ENCODE data around the gene SINHCAF.

Gene SINHCAF

DNA sequence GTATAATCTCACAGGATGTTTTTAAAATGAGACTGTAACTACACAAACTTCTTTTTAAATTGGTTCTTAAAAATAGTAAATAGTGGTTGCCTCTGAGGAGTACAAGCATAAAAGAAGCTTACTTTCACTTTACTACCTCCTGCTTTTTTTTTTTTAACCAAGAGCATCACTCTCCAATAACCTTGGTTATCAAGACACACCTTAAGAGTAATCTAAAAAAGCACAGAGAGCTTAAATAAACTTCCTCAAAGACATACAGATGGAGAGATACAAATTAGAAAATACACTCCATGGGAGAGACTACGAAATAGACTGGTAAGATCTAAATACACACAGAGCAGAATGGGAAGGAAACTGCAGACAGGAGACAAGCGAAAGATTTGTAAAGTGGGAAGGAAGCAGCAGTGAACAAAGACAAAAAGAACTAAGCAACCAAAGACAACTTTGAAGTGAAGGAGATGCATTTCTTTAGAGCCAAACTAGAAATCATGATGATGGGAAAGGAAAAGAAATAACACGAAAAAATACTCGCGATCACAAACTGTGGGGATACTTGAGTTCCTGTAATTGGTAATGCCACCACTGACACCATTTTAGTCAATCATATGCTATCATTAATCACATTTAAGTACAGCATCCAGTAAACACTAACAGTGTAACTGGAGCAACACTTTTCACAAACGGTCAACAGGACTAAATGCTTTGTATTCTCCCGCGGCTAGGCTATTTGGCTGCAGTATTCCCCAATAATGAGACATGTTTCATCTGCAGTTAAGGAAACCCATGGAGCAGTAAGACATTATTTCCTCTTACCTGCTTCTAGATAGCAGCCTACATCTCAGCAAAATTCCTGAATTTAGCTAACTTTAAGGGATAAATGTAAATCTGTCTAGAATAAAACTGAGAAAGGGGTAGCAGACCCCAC is 8.2 kb downstream of the SINHCAF start:
- peak; percentile 54 for FAIRE-seq
- TF ChIP-seq TAF1 (IDR thresholded peaks at IDR 0.05; ENCODE audit: borderline replicate concordance, low read depth, low read length), result no peak
- TF ChIP-seq POLR2AphosphoS5 (IDR thresholded peaks at IDR 0.05; ENCODE audit: low read depth, low read length), result no peak
- TF ChIP-seq POLR2A (IDR thresholded peaks at IDR 0.05; ENCODE audit: low read depth, low read length), result no peak

DNA sequence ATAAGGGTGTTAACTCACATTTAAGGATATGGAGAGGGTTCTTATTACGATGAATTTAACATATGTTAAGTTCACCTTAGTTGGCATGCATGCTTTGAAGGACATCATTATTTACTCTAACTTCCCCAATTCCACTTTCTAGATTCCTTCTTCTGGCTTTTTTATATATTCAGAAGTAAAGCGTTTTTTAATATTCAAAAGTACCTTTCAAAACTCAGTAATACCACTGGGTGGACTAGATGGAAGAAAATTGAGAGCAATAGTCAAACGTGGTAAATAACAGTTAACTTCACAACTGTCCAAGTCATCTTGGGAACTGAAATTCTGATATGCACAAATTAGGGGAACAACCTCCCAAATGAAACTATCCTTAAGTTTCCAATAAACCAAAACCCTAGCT is 9.1 kb downstream of the SINHCAF start:
- DNase-seq (ENCODE audit: insufficient read length), result no peak
- FAIRE-seq, result no peak
- TF ChIP-seq POLR2A (IDR thresholded peaks at IDR 0.05; ENCODE audit: low read depth, low read length) (no peak), POLR2AphosphoS5 (IDR thresholded peaks at IDR 0.05; ENCODE audit: low read depth, low read length) (no peak), TAF1 (IDR thresholded peaks at IDR 0.05; ENCODE audit: borderline replicate concordance, low read depth, low read length) (no peak)

More for the DNA sequence above, 8.2 kb downstream of the SINHCAF start:
- no peak for DNase-seq (ENCODE audit: insufficient read length)

DNA sequence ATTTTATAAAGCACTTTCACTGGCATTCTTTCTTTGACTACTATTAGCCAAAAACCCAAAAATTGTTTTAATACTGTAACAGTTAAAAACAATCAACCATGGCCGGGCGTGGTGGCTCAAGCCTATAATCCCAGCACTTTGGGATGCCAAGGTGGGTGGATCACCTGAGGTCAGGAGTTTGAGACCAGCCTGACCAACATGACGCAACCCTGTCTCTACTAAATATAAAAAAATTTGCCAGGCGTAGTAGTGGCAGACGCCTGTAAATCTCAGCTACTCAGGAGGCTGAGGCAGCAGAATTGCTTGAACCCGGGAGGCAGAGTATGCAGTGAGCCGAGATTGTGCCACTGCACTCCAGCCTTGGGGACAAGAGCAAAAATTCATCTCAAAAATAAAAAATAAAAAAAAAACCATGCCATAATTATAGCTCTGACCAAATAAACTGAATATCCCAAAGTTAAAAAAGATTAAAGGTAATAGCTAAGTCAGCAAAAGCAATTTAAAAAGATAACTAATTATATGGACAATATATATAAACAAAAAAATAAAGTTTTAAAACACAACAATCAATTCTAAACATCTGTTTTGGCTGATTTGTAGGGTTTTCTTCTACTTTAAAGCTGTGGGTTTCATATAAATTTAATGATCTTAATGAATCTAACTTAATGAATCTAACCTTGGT is 10.0 kb downstream of the SINHCAF start:
- no peak for DNase-seq (ENCODE audit: insufficient read length)
- FAIRE-seq, result no peak
- no peak for TF ChIP-seq POLR2A (IDR thresholded peaks at IDR 0.05; ENCODE audit: low read depth, low read length)
- no peak for TF ChIP-seq POLR2AphosphoS5 (IDR thresholded peaks at IDR 0.05; ENCODE audit: low read depth, low read length)
- TF ChIP-seq TAF1 (IDR thresholded peaks at IDR 0.05; ENCODE audit: borderline replicate concordance, low read depth, low read length), result no peak

DNA sequence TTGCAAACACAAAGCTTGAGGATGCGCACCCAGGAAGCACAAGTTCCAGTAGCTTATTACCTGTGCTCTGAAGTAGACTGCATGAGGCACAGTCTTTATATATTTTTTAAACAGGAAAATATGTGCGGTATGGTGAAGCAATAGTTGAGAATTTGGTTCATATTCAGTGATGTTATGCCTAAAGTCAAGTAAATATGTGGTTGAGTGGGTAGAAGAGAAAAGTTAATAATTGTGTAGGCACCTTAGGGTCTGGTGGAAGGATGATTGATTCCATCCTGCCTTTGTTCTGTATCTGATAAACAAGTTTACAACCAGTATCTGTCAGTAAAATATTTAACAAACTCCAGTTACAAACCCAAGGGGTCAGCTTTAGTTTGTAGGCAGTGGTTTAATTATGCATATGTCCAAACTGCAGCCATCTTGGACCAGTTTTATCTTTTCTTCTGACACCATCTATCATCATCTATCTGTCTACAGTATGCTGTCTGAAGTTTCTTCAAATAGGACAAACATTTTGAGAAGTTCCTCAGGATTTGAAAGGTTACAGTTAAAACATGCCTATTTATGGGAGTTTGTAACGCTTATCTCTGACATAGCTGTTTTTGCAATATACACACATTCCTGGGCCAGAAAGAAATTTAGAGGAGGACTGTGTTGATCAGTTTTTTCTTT is 10.8 kb downstream of the SINHCAF start:
- FAIRE-seq (no peak), DNase-seq (ENCODE audit: insufficient read length) (no peak)
- no peak for TF ChIP-seq POLR2AphosphoS5 (IDR thresholded peaks at IDR 0.05; ENCODE audit: low read depth, low read length)
- no peak for TF ChIP-seq TAF1 (IDR thresholded peaks at IDR 0.05; ENCODE audit: borderline replicate concordance, low read depth, low read length)
- no peak for TF ChIP-seq POLR2A (IDR thresholded peaks at IDR 0.05; ENCODE audit: low read depth, low read length)

DNA sequence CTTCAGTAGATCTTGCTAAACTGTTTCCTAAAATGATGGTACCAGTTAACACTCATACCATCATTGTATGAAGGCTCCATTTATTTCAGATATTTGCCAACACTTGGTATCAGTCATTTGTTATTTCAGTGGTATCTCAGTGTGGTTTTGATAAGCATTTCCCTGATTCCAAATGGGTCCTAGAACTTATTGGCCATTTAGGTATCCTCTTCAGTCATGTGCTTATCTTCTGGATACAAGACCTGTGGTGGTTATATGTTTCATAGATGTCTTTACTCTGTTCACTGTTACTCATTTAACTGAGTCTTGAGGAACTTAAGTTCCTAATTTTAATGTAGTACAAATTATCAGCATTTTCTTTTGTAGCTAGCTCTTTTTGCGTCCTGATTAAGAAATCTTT is 13.5 kb downstream of the SINHCAF start:
- FAIRE-seq (peak; percentile 54), DNase-seq (ENCODE audit: insufficient read length) (no peak)
- no peak for TF ChIP-seq TAF1 (IDR thresholded peaks at IDR 0.05; ENCODE audit: borderline replicate concordance, low read depth, low read length)
- TF ChIP-seq POLR2A (IDR thresholded peaks at IDR 0.05; ENCODE audit: low read depth, low read length), result no peak
- TF ChIP-seq POLR2AphosphoS5 (IDR thresholded peaks at IDR 0.05; ENCODE audit: low read depth, low read length), result no peak

DNA sequence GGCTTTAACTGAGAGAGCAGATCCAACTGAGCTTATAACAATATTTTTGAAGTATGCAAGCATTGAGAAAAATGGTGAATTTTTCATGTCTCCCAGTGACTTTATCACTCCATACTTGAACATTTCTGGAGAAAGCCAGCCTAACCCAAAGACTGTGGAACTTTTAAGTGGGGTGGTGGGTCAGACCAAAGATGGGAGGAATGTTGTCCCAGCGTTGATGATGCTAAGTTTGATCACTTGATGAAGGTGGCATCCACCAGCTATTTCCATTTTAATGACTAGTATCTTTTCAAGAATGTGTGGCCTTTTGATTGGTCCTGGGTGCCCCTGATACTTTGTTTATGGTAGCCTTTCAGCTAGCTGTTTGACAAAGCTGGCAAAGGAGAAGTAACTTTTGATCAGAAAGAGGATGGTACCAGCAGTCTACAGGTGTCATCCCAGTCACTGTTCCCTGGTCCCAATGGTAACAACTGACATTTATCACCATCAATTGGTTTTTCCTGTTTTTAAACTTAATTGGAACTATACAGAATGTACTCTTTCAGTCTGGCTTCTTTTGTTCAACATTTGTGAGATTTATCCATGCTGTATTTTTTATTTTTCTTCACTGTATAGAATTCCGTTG is 14.2 kb downstream of the SINHCAF start:
- TF ChIP-seq POLR2A (IDR thresholded peaks at IDR 0.05; ENCODE audit: low read depth, low read length), result no peak
- TF ChIP-seq TAF1 (IDR thresholded peaks at IDR 0.05; ENCODE audit: borderline replicate concordance, low read depth, low read length), result no peak
- no peak for TF ChIP-seq POLR2AphosphoS5 (IDR thresholded peaks at IDR 0.05; ENCODE audit: low read depth, low read length)
- DNase-seq (ENCODE audit: insufficient read length), result no peak
- peak; percentile 65 for FAIRE-seq

DNA sequence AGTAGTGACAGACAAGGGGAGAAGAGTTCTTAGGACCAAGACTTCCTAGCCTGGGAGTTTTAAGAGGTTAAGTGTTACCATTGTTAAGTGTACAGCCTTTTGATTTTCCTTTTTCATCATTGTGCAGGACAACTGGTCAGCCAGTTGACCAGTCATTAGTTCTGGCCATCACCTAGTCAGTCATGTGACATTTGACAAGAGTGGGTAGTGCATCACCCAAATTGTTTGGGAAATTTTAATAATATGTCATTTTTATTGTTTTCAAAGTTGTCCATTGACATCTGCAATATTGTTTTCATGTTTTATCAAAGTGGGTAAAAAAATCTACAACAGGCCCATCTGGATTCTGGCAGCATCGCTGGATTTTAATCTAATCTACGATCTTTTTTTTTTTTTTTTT is 15.5 kb downstream of the SINHCAF start:
- FAIRE-seq, result no peak
- DNase-seq (ENCODE audit: insufficient read length), result no peak

DNA sequence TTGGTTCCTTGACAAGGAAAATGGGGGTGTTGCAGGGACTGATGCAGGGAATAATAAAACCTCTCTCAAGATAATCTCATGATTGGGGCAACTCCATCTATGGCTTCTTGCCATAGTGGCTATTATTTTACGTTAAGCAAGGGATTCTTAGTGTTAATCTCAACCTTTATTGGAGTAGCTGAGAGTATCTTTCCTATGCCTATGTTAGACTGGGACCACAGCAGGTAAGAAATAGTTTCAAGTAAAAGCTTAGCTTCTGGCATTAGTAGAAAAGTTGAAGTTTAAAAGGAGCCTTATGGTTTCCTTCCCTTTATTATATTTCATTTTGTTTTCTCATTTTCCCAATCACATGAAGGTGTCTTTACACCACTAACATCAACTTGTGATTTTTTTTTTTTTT is 16.7 kb downstream of the SINHCAF start:
- no peak for DNase-seq (ENCODE audit: insufficient read length)
- FAIRE-seq, result no peak
- TF ChIP-seq TAF1 (IDR thresholded peaks at IDR 0.05; ENCODE audit: borderline replicate concordance, low read depth, low read length) (no peak), POLR2A (IDR thresholded peaks at IDR 0.05; ENCODE audit: low read depth, low read length) (no peak), POLR2AphosphoS5 (IDR thresholded peaks at IDR 0.05; ENCODE audit: low read depth, low read length) (no peak)

More for the DNA sequence above, 15.5 kb downstream of the SINHCAF start:
- TF ChIP-seq POLR2A (IDR thresholded peaks at IDR 0.05; ENCODE audit: low read depth, low read length) (no peak), POLR2AphosphoS5 (IDR thresholded peaks at IDR 0.05; ENCODE audit: low read depth, low read length) (no peak), TAF1 (IDR thresholded peaks at IDR 0.05; ENCODE audit: borderline replicate concordance, low read depth, low read length) (no peak)

DNA sequence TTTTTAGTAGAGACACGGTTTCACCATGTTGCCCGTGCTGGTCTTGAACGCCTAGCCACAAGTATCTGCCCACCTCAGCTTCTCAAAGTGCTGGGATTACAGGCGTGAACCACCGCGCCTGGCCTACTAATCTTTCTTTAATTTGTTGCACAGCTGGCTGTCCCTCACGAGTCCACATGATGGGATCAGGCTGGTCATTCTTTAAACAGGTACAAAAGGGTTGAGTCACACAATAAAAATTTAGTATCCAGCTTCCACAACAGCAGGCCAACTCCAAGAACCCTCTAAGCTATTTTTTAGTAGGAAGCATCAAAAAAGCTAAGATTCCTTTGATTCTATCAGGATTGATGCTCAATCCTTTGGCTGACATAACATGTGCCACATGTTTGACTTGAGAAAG is 17.8 kb downstream of the SINHCAF start:
- DNase-seq (ENCODE audit: insufficient read length), result no peak
- no peak for FAIRE-seq
- no peak for TF ChIP-seq POLR2AphosphoS5 (IDR thresholded peaks at IDR 0.05; ENCODE audit: low read depth, low read length)
- no peak for TF ChIP-seq POLR2A (IDR thresholded peaks at IDR 0.05; ENCODE audit: low read depth, low read length)
- no peak for TF ChIP-seq TAF1 (IDR thresholded peaks at IDR 0.05; ENCODE audit: borderline replicate concordance, low read depth, low read length)

DNA sequence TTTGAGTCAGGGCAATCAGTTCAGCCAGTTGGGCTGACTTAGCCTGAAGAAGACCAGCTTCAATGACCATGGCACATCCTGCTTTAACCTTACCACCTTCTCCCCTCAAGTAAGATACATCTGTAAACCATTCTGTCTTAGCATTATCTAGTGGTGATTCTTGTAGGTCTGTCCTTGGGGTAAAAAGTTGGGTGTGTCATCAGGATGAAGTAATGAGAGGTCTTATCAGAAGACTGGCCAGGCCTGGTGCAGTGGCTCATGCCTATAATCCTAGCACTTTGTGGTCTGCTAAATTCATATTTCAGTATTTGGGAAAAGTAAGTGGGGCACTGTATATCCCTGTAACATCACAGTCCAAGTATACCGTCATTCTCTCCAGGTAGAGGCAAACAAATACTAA is 19.1 kb downstream of the SINHCAF start:
- FAIRE-seq, result no peak
- no peak for TF ChIP-seq POLR2A (IDR thresholded peaks at IDR 0.05; ENCODE audit: low read depth, low read length)
- TF ChIP-seq TAF1 (IDR thresholded peaks at IDR 0.05; ENCODE audit: borderline replicate concordance, low read depth, low read length), result no peak
- no peak for TF ChIP-seq POLR2AphosphoS5 (IDR thresholded peaks at IDR 0.05; ENCODE audit: low read depth, low read length)
- no peak for DNase-seq (ENCODE audit: insufficient read length)

DNA sequence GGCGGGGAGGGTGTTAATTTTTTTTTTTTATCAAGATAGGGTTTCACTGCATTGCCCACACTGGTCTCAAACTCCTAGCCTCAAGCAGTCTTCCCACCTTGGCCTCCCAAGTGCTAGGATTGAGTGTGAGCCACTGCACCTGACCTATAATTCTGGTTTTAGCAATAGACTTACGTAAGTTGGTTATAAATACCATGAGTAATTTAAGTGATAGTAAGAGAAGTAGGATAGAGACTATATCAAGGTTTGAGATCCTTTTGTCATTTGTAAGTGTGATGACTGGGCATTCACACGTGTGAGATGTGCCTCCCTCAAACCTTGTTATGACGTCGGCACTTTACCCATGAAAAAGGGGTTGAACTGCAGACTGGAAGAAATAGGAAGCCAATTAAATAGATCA is 22.5 kb downstream of the SINHCAF start:
- TF ChIP-seq POLR2A (IDR thresholded peaks at IDR 0.05; ENCODE audit: low read depth, low read length), result no peak
- no peak for TF ChIP-seq TAF1 (IDR thresholded peaks at IDR 0.05; ENCODE audit: borderline replicate concordance, low read depth, low read length)
- no peak for TF ChIP-seq POLR2AphosphoS5 (IDR thresholded peaks at IDR 0.05; ENCODE audit: low read depth, low read length)
- FAIRE-seq (peak; percentile 83), DNase-seq (ENCODE audit: insufficient read length) (no peak)

Measured in GM12892 (cell line).